Colonic mucosa (tissue), 4 donors: ENCODE data around the gene TSSK6. TPM values are rescaled to one million over a fixed set of nuclear protein-coding genes. Genes with fewer than 3 reads are reported as not detected.

ENCODE experiments used
- DNase-seq: peaks from one replicate; pipeline ENCODE4 v3.0.0-alpha.2; 2020
- H3K27ac ChIP-seq: fragments of 200-600 bp; one replicate; pipeline ENCODE4 v1.8.0; 2021
- H3K27me3 ChIP-seq: fragments of 200-600 bp; one replicate; pipeline ENCODE4 v1.8.0; 2021
- H3K36me3 ChIP-seq: fragments of 200-600 bp; one replicate; pipeline ENCODE4 v1.8.0; 2021
- H3K4me1 ChIP-seq: fragments of 200-600 bp; one replicate; pipeline ENCODE4 v1.8.0; 2021; ENCODE audit warnings: mild to moderate bottlenecking
- H3K4me3 ChIP-seq: fragments of 200-600 bp; one replicate; pipeline ENCODE4 v1.8.0; 2021
- H3K9ac ChIP-seq, 2 donors: one replicate each; pipeline ENCODE4 v1.7.0; 2013; ENCODE audit warnings: control low read depth in 2 of 2, low read depth in 2 of 2, low read length in 2 of 2
- H3K9me3 ChIP-seq: fragments of 200-600 bp; one replicate; pipeline ENCODE4 v1.8.0; 2021
- intact Hi-C: fragments of 100-400 bp; cut with DNase I; formaldehyde crosslinking; loops from one replicate; pipeline ENCODE4 v1.14.1; 2022
- total RNA-seq, 2 donors: library from RNA; stranded (reverse); fragmentation: NEBNext Ultra II Directional in 1 of 2; extraction: Animal tissue kit (Norgen Biotek cat#: 25700) in 1 of 2; gene quantifications; one replicate each; pipeline ENCODE4 v1.2.1, GENCODE V29; 2021
- TF ChIP-seq, protein P1 (sequence below): fragments of 200-600 bp; IDR thresholded peaks from one replicate; pipeline ENCODE4 v1.8.0; 2022; ENCODE audit warnings: antibody characterized with exemption, mild to moderate bottlenecking
- donor health status: healthy.
- donor health status: DM: no; HTN: no; CAD: no.
- donor health status: DM: no; HTN: no; CAD: no.

Gene TSSK6
- total RNA-seq, 2 donors from 2014 or later: 2.2 to 3.6 TPM

DNA sequence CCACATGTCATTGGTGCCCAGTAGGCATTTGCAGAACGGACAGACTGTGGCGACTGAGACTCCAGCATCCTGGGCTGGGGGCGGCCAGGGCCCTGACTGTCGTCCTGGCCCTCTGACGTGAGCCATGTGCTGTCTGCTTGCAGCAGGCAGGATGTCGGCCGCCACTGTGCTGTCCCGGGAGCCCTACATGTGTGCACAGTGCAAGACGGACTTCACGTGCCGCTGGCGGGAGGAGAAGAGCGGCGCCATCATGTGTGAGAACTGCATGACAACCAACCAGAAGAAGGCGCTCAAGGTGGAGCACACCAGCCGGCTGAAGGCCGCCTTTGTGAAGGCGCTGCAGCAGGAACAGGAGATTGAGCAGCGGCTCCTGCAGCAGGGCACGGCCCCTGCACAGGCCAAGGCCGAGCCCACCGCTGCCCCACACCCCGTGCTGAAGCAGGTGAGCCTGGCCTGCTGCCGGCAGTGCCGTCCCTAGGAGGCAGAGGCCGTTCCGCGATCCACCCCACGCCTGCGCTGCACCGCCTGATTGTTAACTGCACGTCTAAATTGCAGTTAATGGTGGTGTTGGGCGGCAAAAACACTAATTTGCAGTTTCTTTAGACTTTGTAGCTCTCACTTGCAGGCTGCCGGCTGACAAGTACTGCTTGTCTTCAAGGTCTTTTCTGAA, 14.2 kb downstream of the TSSK6 start:
- H3K9me3 ChIP-seq: no peaks in the 10 kb centered on the region
- peaks cover 29% of the 10 kb centered on the region for H3K36me3 ChIP-seq
- H3K4me1 ChIP-seq: no peaks in the 10 kb centered on the region
- intact Hi-C loops: no loop called here
- no peak overlapping the region for H3K4me3 ChIP-seq
- H3K9ac ChIP-seq: no peak overlapping the region
- DNase-seq: no peak
- TF ChIP-seq, protein P1, sequence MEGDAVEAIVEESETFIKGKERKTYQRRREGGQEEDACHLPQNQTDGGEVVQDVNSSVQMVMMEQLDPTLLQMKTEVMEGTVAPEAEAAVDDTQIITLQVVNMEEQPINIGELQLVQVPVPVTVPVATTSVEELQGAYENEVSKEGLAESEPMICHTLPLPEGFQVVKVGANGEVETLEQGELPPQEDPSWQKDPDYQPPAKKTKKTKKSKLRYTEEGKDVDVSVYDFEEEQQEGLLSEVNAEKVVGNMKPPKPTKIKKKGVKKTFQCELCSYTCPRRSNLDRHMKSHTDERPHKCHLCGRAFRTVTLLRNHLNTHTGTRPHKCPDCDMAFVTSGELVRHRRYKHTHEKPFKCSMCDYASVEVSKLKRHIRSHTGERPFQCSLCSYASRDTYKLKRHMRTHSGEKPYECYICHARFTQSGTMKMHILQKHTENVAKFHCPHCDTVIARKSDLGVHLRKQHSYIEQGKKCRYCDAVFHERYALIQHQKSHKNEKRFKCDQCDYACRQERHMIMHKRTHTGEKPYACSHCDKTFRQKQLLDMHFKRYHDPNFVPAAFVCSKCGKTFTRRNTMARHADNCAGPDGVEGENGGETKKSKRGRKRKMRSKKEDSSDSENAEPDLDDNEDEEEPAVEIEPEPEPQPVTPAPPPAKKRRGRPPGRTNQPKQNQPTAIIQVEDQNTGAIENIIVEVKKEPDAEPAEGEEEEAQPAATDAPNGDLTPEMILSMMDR: no peak
- no peak overlapping the region for H3K27ac ChIP-seq
- H3K27me3 ChIP-seq: no peaks in the 10 kb centered on the region

DNA sequence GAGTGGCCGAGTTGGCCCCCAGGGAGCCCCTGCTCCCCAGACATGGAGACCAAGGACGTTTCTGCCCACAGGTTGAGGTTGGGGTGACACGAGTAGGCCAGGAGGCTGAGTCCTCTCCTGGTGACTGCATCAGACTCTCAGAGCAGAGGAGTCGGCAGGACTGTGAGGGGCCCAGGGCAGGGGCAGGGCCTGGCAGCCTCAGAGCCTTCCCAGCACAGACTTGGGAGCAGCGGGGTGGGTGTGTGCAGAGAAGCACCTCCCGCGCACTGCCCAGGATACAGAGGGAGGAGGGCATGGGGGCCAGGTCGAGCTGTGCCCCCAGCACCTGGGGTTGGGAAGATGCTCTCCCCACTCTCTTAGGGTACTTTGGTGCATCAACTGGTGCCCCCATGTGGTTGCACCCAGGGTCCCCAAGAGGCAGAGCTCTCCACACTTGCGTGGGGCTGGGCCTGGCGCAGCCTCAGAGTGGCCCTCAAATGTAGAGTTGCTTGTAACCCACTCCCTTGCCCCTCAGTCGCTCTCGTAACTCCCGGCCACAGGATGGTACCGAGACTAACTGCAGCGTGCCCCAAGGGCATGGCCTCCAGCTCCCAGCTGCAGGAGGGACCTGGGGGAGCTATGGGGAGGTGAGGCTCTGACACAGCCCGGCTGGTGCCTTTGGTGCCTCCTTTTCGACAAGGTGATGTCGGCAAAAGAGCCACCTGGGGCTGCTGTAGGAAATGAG, 15.9 kb downstream of the TSSK6 start:
- Histone ChIP-seq H3K4me3 (no peak overlapping the region), H3K9ac (no peak overlapping the region), H3K4me1 (no peaks in the 10 kb centered on the region), H3K27ac (no peak overlapping the region), H3K36me3 (peaks cover 31% of the 10 kb centered on the region), H3K9me3 (no peaks in the 10 kb centered on the region), H3K27me3 (no peaks in the 10 kb centered on the region)
- intact Hi-C loops: no loop called here
- TF ChIP-seq, protein P1: no peak
- no peak for DNase-seq

DNA sequence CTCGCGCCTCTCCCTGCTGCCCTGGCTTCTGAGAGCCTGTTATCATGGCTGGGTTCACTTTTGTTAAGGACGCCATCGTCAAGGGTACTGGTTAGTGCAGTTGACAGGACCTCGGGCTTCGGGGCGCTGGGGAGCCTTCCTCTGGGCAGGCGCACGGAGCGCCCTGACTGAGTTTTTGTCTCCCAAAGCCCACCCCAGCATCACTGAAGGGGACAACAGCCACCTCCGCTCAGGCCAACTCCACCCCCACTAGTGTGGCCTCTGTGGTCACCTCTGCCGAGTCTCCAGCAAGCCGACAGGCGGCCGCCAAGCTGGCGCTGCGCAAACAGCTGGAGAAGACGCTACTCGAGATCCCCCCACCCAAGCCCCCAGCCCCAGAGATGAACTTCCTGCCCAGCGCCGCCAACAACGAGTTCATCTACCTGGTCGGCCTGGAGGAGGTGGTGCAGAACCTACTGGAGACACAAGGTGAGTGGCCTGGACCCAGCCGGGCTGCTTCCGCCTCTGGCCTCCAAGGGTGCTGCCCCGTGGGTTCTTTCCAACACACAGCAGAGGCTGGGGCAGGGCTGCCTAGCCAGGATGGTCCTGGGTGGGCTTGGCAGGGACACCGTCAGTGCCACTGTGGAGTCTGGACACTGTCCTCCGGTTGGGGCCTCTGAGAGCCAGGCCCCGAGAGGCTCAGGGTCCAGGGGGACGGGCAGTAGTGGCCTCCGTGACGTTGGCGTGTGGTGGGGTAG, 16.9 kb downstream of the TSSK6 start:
- H3K9ac ChIP-seq: no peak overlapping the region
- no peaks in the 10 kb centered on the region for H3K9me3 ChIP-seq
- DNase-seq: no peak
- no peaks in the 10 kb centered on the region for H3K4me1 ChIP-seq
- H3K27ac ChIP-seq: no peak overlapping the region
- intact Hi-C loops: no loop called here
- H3K4me3 ChIP-seq: no peak overlapping the region
- TF ChIP-seq, protein P1: no peak
- H3K27me3 ChIP-seq: no peaks in the 10 kb centered on the region
- H3K36me3 ChIP-seq: peaks cover 34% of the 10 kb centered on the region

DNA sequence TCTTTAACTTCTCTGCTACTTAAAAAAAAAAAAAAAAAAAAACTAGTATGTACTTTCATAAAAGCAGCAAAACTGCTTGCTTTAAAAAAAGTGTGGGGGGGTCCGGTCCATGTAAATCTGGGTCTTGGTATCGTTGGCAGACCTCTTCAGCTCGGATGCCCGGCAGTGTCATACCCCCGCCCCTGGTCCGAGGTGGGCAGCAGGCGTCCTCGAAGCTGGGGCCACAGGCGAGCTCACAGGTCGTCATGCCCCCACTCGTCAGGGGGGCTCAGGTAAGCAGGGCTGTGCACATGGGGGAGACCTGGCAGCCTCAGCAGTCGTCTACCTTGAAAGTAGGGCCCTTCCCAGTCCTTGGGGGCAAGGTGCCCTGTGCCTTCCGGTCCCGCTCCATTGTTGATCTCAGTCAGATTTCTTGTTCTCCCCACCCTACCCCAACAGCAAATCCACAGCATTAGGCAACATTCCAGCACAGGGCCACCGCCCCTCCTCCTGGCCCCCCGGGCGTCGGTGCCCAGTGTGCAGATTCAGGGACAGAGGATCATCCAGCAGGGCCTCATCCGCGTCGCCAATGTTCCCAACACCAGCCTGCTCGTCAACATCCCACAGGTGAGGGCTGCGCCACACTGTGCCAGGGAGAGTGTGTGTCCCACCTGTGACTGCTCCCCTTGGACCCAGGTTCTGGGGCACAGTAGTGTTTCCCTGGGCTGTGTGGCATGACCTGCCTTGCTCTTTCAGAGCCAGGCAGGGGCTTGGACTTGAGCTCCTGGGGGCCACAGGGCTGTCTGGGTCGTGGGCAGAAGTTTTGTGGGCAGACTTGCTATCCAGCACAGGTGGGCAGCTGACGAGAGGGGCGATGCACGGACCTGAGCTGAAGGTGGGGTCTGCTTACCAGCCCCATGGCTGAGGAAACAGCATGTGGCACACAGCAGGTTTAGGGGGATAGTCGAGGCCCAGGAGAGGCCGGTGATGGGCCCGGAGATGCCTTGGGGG, 19.4 kb downstream of the TSSK6 start:
- no peaks in the 10 kb centered on the region for H3K4me1 ChIP-seq
- H3K4me3 ChIP-seq: no peak overlapping the region
- no peak overlapping the region for H3K9ac ChIP-seq
- no peaks in the 10 kb centered on the region for H3K9me3 ChIP-seq
- DNase-seq: no peak
- peaks cover 27% of the 10 kb centered on the region for H3K36me3 ChIP-seq
- no peaks in the 10 kb centered on the region for H3K27me3 ChIP-seq
- TF ChIP-seq, protein P1: no peak
- no peak overlapping the region for H3K27ac ChIP-seq
- intact Hi-C loops: no loop called here
